NB4 (cell line): Measurements from ENCODE around the gene ZNF79.

ENCODE experiments used
- DNase-seq: peaks from one replicate; pipeline ENCODE4 v3.0.0; 2010; ENCODE audit warnings: low read depth
- H3K4me3 ChIP-seq: one replicate; pipeline ENCODE4 v1.5.1; 2011; ENCODE audit warnings: mild to moderate bottlenecking, low read depth, low read length, moderate library complexity
- MYC ChIP-seq: IDR thresholded peaks from 2 replicates; pipeline ENCODE4 v1.6.1; 2011; ENCODE audit warnings: low read depth, low read length
- POLR2A ChIP-seq: IDR thresholded peaks from 2 replicates; pipeline ENCODE4 v1.6.1; 2011; ENCODE audit warnings: mild to moderate bottlenecking; ENCODE audit not compliant: insufficient read length; ENCODE audit errors: extremely low read depth
- TF ChIP-seq, protein P1 (sequence below): IDR thresholded peaks from one replicate; pipeline ENCODE4 v1.5.1; 2012; ENCODE audit warnings: low read depth, low read length
- TF ChIP-seq, protein P2 (sequence below): IDR thresholded peaks from 2 replicates; pipeline ENCODE4 v1.6.1; 2011; ENCODE audit warnings: low read depth, low read length

The ZNF79 gene

DNA sequence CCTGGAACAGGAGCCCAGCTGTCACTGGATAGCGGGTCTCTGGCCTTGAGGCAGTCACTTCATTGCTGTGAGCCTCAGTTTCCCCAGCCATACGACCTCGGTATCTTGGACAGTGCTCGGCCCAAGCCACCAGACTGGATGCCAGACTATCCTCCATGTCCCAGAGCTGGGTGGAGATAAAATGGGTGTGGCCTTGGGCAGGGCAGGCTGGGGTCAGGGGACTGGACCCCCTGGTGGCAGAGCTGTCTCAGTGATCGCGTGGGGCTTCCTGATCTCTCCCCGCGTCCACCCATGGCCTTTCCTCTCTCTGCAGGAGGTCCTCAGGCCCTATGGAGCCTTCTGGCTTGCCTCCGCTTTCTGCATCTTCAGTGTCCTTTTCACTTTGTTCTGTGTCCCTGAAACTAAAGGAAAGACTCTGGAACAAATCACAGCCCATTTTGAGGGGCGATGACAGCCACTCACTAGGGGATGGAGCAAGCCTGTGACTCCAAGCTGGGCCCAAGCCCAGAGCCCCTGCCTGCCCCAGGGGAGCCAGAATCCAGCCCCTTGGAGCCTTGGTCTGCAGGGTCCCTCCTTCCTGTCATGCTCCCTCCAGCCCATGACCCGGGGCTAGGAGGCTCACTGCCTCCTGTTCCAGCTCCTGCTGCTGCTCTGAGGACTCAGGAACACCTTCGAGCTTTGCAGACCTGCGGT is 17.2 kb upstream of the ZNF79 start:
- no peak for DNase-seq
- TF ChIP-seq, protein P1, sequence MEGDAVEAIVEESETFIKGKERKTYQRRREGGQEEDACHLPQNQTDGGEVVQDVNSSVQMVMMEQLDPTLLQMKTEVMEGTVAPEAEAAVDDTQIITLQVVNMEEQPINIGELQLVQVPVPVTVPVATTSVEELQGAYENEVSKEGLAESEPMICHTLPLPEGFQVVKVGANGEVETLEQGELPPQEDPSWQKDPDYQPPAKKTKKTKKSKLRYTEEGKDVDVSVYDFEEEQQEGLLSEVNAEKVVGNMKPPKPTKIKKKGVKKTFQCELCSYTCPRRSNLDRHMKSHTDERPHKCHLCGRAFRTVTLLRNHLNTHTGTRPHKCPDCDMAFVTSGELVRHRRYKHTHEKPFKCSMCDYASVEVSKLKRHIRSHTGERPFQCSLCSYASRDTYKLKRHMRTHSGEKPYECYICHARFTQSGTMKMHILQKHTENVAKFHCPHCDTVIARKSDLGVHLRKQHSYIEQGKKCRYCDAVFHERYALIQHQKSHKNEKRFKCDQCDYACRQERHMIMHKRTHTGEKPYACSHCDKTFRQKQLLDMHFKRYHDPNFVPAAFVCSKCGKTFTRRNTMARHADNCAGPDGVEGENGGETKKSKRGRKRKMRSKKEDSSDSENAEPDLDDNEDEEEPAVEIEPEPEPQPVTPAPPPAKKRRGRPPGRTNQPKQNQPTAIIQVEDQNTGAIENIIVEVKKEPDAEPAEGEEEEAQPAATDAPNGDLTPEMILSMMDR: no peak
- no peak for TF ChIP-seq POLR2A
- TF ChIP-seq MYC: no peak
- TF ChIP-seq, protein P2, sequence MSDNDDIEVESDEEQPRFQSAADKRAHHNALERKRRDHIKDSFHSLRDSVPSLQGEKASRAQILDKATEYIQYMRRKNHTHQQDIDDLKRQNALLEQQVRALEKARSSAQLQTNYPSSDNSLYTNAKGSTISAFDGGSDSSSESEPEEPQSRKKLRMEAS: no peak
- no peak overlapping the region for H3K4me3 ChIP-seq

DNA sequence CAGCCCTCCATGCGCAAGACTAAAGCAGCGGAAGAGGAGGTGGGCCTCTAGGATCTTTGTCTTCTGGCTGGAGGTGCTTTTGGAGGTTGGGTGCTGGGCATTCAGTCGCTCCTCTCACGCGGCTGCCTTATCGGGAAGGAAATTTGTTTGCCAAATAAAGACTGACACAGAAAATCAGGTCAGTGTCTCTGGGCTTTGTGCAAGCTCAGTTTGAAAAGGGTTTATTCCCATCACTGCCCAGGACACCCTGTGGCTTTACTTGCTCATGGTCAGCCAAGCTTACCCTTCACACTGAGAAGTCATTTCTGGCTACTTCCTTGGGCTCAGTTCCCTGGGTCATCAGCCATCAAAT is 16.7 kb upstream of the ZNF79 start:
- H3K4me3 ChIP-seq: no peak overlapping the region
- TF ChIP-seq, protein P2: no peak
- TF ChIP-seq, protein P1: no peak
- no peak for DNase-seq

DNA sequence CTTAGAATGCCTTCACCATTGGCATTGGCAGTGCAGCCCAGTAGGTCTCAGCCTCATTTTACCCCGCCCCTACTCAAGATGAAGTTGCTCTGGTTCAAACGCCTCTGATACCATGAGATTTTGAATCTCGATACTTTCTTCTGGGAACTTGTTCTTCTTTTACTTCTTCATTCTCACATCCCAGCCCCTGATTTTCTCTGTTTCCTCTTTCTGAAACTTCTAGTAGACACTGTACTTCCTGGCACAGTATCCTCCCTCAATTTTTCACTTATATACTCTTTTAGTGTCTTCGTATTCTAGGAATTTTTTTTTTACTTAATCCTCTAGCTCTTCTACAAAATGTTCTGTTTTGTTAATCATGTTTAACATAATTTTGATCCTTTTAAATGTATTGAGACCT is 13.1 kb upstream of the ZNF79 start:
- no peak for TF ChIP-seq POLR2A
- TF ChIP-seq, protein P1: no peak
- TF ChIP-seq, protein P2: no peak
- H3K4me3 ChIP-seq: no peak overlapping the region
- DNase-seq: no peak

DNA sequence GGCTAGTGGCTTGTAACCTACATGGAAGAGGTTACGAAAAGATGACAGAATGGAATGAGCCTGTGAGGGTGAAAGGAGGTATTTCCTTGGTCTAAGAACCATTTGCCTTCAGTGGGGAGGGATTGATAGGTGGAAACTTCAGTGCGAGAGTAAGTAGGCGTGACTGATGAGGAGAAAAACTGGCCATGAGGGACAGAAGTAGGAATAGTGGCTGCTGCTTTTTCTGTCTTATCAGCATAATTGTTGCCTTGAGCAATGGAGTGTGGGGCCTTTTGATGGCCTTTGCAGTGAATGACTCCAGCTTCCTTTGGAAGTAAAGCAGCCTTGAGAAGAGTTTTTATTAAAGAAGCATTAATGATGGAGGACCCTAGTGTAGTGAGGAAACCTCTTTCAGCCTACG is 9.0 kb upstream of the ZNF79 start:
- no peak for TF ChIP-seq POLR2A
- no peak for TF ChIP-seq MYC
- TF ChIP-seq, protein P2: no peak
- TF ChIP-seq, protein P1: no peak
- no peak for DNase-seq

DNA sequence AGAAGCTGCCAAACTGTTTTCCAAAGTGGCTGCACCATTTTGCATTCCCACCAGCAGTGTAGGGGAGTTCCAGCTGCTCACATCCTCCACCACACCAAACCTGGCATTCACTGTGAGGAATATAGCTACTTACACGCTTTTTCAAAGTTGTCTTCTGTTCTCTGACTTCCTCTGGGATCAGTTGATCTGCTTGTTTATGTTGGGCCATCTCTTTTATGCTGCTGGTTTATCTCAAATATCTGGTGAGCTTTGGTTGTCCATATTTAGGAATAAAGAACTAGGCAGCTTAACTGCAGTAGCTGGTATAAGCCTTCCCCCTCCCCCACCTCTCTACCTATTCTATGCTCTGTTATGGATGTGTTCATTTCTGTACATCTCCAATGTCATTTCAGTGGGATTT is 8.5 kb upstream of the ZNF79 start:
- DNase-seq: no peak
- TF ChIP-seq, protein P2: no peak
- TF ChIP-seq, protein P1: no peak
- no peak for TF ChIP-seq MYC
- no peak for TF ChIP-seq POLR2A
- no peak overlapping the region for H3K4me3 ChIP-seq

More for the DNA sequence above, 9.0 kb upstream of the ZNF79 start:
- H3K4me3 ChIP-seq: no peak overlapping the region
